ENCODE measurements around the gene POLR1E. TPM values are rescaled to one million over a fixed set of nuclear protein-coding genes. Genes with fewer than 3 reads are reported as not detected.

Gene POLR1E
- total RNA-seq, 1 donor from 2014 or later: 38.7 TPM

DNA sequence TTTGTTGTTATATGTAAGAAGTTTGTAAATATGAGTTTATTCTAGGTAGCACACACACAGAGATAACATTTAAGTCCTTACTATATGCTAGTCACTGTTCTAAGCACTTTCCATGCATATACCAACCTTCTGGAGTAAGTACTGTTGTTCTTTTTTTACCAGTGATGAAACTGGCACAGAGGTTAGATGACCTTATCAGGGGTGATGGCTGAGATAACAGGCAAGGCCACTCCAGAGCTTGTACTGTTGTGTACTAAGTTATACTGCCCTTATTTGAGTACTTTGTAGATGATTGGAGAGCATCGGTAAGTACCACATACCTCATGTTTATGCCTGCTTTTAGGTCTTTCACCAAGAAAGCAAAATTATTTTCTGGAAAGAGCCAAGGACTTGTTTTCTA, 6.2 kb downstream of the POLR1E start:
- no peak for TF ChIP-seq CTCF (IDR thresholded peaks at IDR 0.05; ENCODE audit: insufficient read depth, low read length, severe bottlenecking)
- FAIRE-seq: no peak
- peaks cover 18% of the 10 kb centered on the region for H3K36me3 ChIP-seq (ENCODE audit: control insufficient read depth, insufficient read depth, low read length)

DNA sequence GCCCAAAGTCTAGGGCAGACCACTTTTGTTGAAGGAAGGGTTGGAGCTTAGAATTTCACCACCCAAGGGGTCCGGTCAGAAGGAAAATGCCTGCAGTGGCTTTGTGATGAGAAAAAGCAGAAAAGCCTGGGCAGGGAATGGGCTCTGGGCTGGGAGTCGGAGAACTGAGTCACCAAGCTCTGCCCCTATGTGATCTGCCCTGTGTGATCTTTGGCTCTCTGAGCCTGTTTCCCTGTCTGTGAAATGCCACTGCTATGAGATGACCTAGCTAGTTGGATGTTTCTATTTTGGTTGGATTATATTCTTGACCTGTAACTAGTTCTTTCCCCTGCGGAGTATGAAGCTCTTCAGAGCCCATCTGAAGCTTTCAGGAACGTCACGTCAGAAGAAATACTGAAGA, 9.8 kb downstream of the POLR1E start:
- Histone ChIP-seq H3K36me3 (ENCODE audit: control insufficient read depth, insufficient read depth, low read length) (peaks cover 21% of the 10 kb centered on the region), H3K4me3 (ENCODE audit: low read depth, low read length) (no peak overlapping the region), H3K27me3 (ENCODE audit: control insufficient read depth, insufficient read depth, low read length) (no peaks in the 10 kb centered on the region)
- TF ChIP-seq CTCF (IDR thresholded peaks at IDR 0.05; ENCODE audit: insufficient read depth, low read length, severe bottlenecking): no peak
- no peak for FAIRE-seq
- DNase-seq (ENCODE audit: low read depth): no peak

More for the DNA sequence above, 6.2 kb downstream of the POLR1E start:
- no peak overlapping the region for H3K4me3 ChIP-seq (ENCODE audit: low read depth, low read length)
- no peak for DNase-seq (ENCODE audit: low read depth)
- H3K27me3 ChIP-seq (ENCODE audit: control insufficient read depth, insufficient read depth, low read length): no peaks in the 10 kb centered on the region

DNA sequence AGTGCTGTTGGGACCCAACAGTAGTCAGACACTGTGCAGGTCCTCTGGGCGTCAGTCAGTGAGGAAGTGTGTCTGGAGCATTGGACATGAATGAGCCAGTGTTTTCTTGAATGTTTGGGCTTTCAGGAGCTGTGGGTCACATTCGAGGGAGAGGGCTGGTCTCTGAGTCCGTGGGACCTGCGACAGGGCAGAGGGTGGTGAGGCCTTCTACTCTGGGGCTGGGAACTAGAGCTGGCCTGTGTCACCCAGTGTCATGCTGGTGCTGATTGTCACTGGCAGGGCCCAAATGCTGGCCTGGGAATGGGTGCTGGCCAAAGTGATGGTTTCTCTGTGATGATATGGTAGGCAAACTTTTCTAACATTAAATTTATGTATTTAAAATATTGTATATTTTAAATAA, 10.3 kb downstream of the POLR1E start:
- DNase-seq (ENCODE audit: low read depth) (no peak), FAIRE-seq (no peak)
- Histone ChIP-seq H3K4me3 (ENCODE audit: low read depth, low read length) (no peak overlapping the region), H3K36me3 (ENCODE audit: control insufficient read depth, insufficient read depth, low read length) (peaks cover 25% of the 10 kb centered on the region), H3K27me3 (ENCODE audit: control insufficient read depth, insufficient read depth, low read length) (no peaks in the 10 kb centered on the region)
- no peak for TF ChIP-seq CTCF (IDR thresholded peaks at IDR 0.05; ENCODE audit: insufficient read depth, low read length, severe bottlenecking)

DNA sequence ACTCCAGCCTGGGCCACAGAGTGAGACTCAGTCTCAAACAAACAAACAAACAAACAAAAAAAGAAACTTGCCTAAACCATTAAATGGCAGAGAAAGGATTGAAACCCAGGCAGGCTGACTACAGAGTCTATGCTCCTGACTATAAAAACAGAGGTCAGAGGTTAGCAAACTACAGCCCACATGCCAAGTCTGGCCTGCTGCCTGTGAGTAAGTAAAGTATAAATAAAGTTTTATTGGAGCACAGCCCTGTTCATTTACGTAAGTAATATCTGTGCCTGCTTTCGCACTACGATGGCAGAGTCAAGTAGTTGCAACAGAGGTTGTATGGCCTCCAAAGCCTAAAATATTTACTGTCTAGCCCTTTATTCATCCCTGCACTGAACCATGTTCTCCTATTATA, 11.6 kb downstream of the POLR1E start:
- H3K36me3 ChIP-seq (ENCODE audit: control insufficient read depth, insufficient read depth, low read length): peaks cover 32% of the 10 kb centered on the region
- FAIRE-seq: no peak
- DNase-seq (ENCODE audit: low read depth): no peak
- no peak overlapping the region for H3K4me3 ChIP-seq (ENCODE audit: low read depth, low read length)
- no peak for TF ChIP-seq CTCF (IDR thresholded peaks at IDR 0.05; ENCODE audit: insufficient read depth, low read length, severe bottlenecking)
- H3K27me3 ChIP-seq (ENCODE audit: control insufficient read depth, insufficient read depth, low read length): no peaks in the 10 kb centered on the region

DNA sequence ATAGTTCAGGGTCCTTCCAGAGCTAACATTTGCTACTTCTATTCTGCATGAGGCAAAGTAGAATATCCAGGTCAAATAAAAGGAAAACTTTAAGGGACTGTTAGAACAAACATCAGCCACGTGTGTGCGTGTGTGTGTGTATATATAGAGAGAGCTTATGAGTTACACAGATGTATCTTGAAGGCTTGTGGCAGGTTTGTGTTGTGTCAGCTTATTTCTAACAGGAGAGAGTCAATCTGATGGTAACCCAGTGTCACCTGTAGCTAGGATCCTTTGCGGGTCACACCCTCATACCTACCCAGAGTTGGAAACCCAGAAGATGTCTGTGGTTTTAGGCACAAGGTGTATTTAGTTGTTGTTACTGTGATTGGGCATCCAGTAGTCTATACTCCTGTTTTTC, 12.7 kb downstream of the POLR1E start:
- Histone ChIP-seq H3K36me3 (ENCODE audit: control insufficient read depth, insufficient read depth, low read length) (peaks cover 28% of the 10 kb centered on the region), H3K27me3 (ENCODE audit: control insufficient read depth, insufficient read depth, low read length) (no peaks in the 10 kb centered on the region), H3K4me3 (ENCODE audit: low read depth, low read length) (no peak overlapping the region)
- no peak for TF ChIP-seq CTCF (IDR thresholded peaks at IDR 0.05; ENCODE audit: insufficient read depth, low read length, severe bottlenecking)
- DNase-seq (ENCODE audit: low read depth) (no peak), FAIRE-seq (no peak)

DNA sequence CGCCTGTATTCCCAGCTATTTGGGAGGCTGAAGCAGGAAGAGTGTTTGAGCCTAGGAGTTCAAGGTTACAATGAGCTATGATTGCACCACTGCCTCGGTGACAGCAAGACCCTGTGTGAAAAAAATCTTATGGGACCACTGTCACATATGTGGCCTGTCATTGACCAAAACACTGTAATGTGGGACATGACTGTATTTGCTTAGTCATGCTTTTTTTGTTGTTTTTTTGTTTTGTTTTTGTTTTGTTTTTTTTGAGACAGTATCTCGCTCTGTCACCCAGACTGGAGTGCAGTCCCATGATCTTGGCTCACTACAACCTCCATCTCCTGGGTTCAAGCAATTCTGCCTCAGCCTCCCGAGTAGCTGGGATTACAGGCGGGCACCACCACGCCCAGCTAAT, 13.5 kb downstream of the POLR1E start:
- FAIRE-seq: no peak
- Histone ChIP-seq H3K27me3 (ENCODE audit: control insufficient read depth, insufficient read depth, low read length) (no peaks in the 10 kb centered on the region), H3K4me3 (ENCODE audit: low read depth, low read length) (no peak overlapping the region), H3K36me3 (ENCODE audit: control insufficient read depth, insufficient read depth, low read length) (peaks cover 26% of the 10 kb centered on the region)
- no peak for DNase-seq (ENCODE audit: low read depth)
- TF ChIP-seq CTCF (IDR thresholded peaks at IDR 0.05; ENCODE audit: insufficient read depth, low read length, severe bottlenecking): no peak

All from bronchial epithelial cell (primary cell).